ENCODE measurements around the gene LMNB1.
"Not testable (repeated sequence)": the region's sequence is repeated elsewhere in the genome, so short reads cannot be mapped to it uniquely, and the experiment has no call there.

- not testable (repeated sequence) for TF ChIP-seq POLR2AphosphoS5 (IDR thresholded peaks at IDR 0.05; ENCODE audit: borderline replicate concordance, low read depth, low read length); EZH2 (IDR thresholded peaks at IDR 0.05); FOXP2 (optimal IDR thresholded peaks at IDR 0.05; ENCODE audit: control extremely low read depth, extremely low read length, insufficient read depth)
These were observed 2.3 kb upstream of the LMNB1 start for GRCh38 chr5:126774595-126774994.
